Brain microvascular endothelial cell (primary cell): ENCODE data around the gene FAM199X.

ENCODE experiments used
- DNase-seq: peaks from one replicate; pipeline ENCODE4 v3.0.0-alpha.2; 2020
- H3K27ac ChIP-seq: fragments of 250-450 bp; sonication (Bioruptor Pico); 2 replicates; pipeline ENCODE4 v1.5.1; 2020; ENCODE audit warnings: mild to moderate bottlenecking, moderate library complexity
- H3K27me3 ChIP-seq: fragments of 250-450 bp; sonication (Bioruptor Pico); replicated peaks from 2 replicates; pipeline ENCODE4 v1.5.1; 2020; ENCODE audit warnings: mild to moderate bottlenecking
- H3K36me3 ChIP-seq: fragments of 250-450 bp; sonication (Bioruptor Pico); replicated peaks from 2 replicates; pipeline ENCODE4 v1.5.1; 2020; ENCODE audit warnings: mild to moderate bottlenecking
- H3K4me3 ChIP-seq: 2 replicates; pipeline ENCODE4 v1.5.1; 2011; ENCODE audit warnings: low read depth, mild to moderate bottlenecking, control low read depth, low read length, moderate library complexity
- CTCF ChIP-seq: IDR thresholded peaks from 2 replicates; pipeline ENCODE4 v1.5.1; 2011; ENCODE audit warnings: low read depth, mild to moderate bottlenecking, moderate library complexity, low read length, control low read depth, inconsistent platforms; ENCODE audit errors: missing control alignments
- in situ Hi-C: cut with HindIII; loops from 2 replicates; pipeline ENCODE4 v1.10.0; 2017; ENCODE audit warnings: low sequenced_read_pairs, low pct_ligation_motif_present

FAM199X gene

GRCh38 chrX:104141087-104141760, 25.0 kb upstream of the FAM199X start:
- in situ Hi-C loops, result no loop called here

GRCh38 chrX:104151037-104151436, 15.2 kb upstream of the FAM199X start:
- Histone ChIP-seq H3K4me3 (no peak overlapping the region), H3K27ac (no peak overlapping the region), H3K27me3 (no peaks in the 10 kb centered on the region), H3K36me3 (no peaks in the 10 kb centered on the region)
- TF ChIP-seq CTCF, result no peak
- DNase-seq, result no peak
- in situ Hi-C loops, result no loop called here

More at GRCh38 chrX:104141087-104141760, 25.0 kb upstream of the FAM199X start:
- no peaks in the 10 kb centered on the region for H3K36me3 ChIP-seq
- H3K27me3 ChIP-seq, result no peaks in the 10 kb centered on the region
- H3K27ac ChIP-seq, result no peak overlapping the region
- DNase-seq, result no peak
- H3K4me3 ChIP-seq, result no peak overlapping the region
- TF ChIP-seq CTCF, result no peak

- peak; percentile 67 for DNase-seq
- Histone ChIP-seq H3K36me3 (no peaks in the 10 kb centered on the region), H3K4me3 (peak within 1 kb of the TSS; percentile 75), H3K27ac (peak within 1 kb of the TSS; percentile 94), H3K27me3 (no peaks in the 10 kb centered on the region)
- in situ Hi-C loops, result no loop called here
- no peak for TF ChIP-seq CTCF
These were observed 9.4 kb upstream of the FAM199X start, which contains the start of gene SLC25A53 for GRCh38 chrX:104156630-104157529. Gene SLC25A53 (minus strand): TSS chrX:104157009. CDS start chrX:104105257, 51,752 bp downstream.

- H3K4me3 ChIP-seq, result peak overlapping the region; percentile 84
- H3K27me3 ChIP-seq, result no peaks in the 10 kb centered on the region
- no peaks in the 10 kb centered on the region for H3K36me3 ChIP-seq
- in situ Hi-C loops, result no loop called here
- DNase-seq, result no peak
- peak overlapping the region; percentile 56 for H3K27ac ChIP-seq
- TF ChIP-seq CTCF, result no peak
These were observed 633 bp downstream of the FAM199X start for GRCh38 chrX:104166735-104167436.

GRCh38 chrX:104168127-104168526, 1.9 kb downstream of the FAM199X start:
- Histone ChIP-seq H3K27me3 (no peaks in the 10 kb centered on the region), H3K36me3 (no peaks in the 10 kb centered on the region), H3K4me3 (peak overlapping the region; percentile 84), H3K27ac (no peak overlapping the region)
- no peak for TF ChIP-seq CTCF
- no peak for DNase-seq
- in situ Hi-C loops, result no loop called here
